ENCODE results near the gene FBXL16. TPM values are rescaled to one million over a fixed set of nuclear protein-coding genes. Genes with fewer than 3 reads are reported as not detected.

The FBXL16 gene
- total RNA-seq, 1 donor, result under 0.01 TPM

GRCh38 chr16:702341-702740 lies 3.3 kb downstream of the FBXL16 start:
- H3K4me3 ChIP-seq (ENCODE audit: low read depth, low read length), result no peak overlapping the region
- no peak for DNase-seq (ENCODE audit: low read depth)
- TF ChIP-seq CTCF (IDR thresholded peaks at IDR 0.05; ENCODE audit: insufficient read depth, low read length), result no peak

GRCh38 chr16:700684-701584 lies 4.7 kb downstream of the FBXL16 start:
- H3K4me3 ChIP-seq (ENCODE audit: low read depth, low read length), result no peak overlapping the region
- no peak for DNase-seq (ENCODE audit: low read depth)
- TF ChIP-seq CTCF (IDR thresholded peaks at IDR 0.05; ENCODE audit: insufficient read depth, low read length), result no peak

GRCh38 chr16:698911-699671 lies 6.5 kb downstream of the FBXL16 start:
- no peak for DNase-seq (ENCODE audit: low read depth)
- no peak overlapping the region for H3K4me3 ChIP-seq (ENCODE audit: low read depth, low read length)
- no peak for TF ChIP-seq CTCF (IDR thresholded peaks at IDR 0.05; ENCODE audit: insufficient read depth, low read length)

GRCh38 chr16:695355-696089 lies 10.1 kb downstream of the FBXL16 start:
- DNase-seq (ENCODE audit: low read depth), result no peak
- H3K4me3 ChIP-seq (ENCODE audit: low read depth, low read length), result no peak overlapping the region
- TF ChIP-seq CTCF (IDR thresholded peaks at IDR 0.05; ENCODE audit: insufficient read depth, low read length), result no peak

GRCh38 chr16:694863-695354 lies 10.7 kb downstream of the FBXL16 start:
- no peak for TF ChIP-seq CTCF (IDR thresholded peaks at IDR 0.05; ENCODE audit: insufficient read depth, low read length)
- DNase-seq (ENCODE audit: low read depth), result no peak
- no peak overlapping the region for H3K4me3 ChIP-seq (ENCODE audit: low read depth, low read length)

GRCh38 chr16:694187-694862 lies 11.3 kb downstream of the FBXL16 start:
- H3K4me3 ChIP-seq (ENCODE audit: low read depth, low read length), result no peak overlapping the region
- TF ChIP-seq CTCF (IDR thresholded peaks at IDR 0.05; ENCODE audit: insufficient read depth, low read length), result no peak
- DNase-seq (ENCODE audit: low read depth), result no peak

All from fibroblast of the aortic adventitia (primary cell).